RWPE2 (cell line): ENCODE data around the gene TRPC4.

Experiments
- ATAC-seq: fragments of 200-7000 bp; cut with Tn5 transposase; 3 replicates; pipeline ENCODE4 v1.9.1; 2021; ENCODE audit warnings: low read depth
- DNase-seq: peaks from one replicate; pipeline ENCODE4 v3.0.0-alpha.2; 2020; ENCODE audit warnings: low spot score
- H3K27ac ChIP-seq: fragments of 450-650 bp; 2 replicates; pipeline ENCODE4 v1.5.1; 2017; ENCODE audit warnings: mild to moderate bottlenecking; ENCODE audit not compliant: poor library complexity, severe bottlenecking
- H3K27me3 ChIP-seq: fragments of 250-450 bp; sonication (Bioruptor Pico); 2 replicates; pipeline ENCODE4 v1.5.1; 2021; ENCODE audit warnings: mild to moderate bottlenecking, moderate library complexity; ENCODE audit not compliant: insufficient read depth, poor library complexity, severe bottlenecking
- H3K36me3 ChIP-seq: fragments of 250-450 bp; sonication (Bioruptor Pico); 2 replicates; pipeline ENCODE4 v1.5.1; 2020; ENCODE audit warnings: low read depth, mild to moderate bottlenecking, moderate library complexity
- H3K4me1 ChIP-seq: fragments of 250-450 bp; sonication (Bioruptor Pico); 2 replicates; pipeline ENCODE4 v1.5.1; 2021; ENCODE audit warnings: mild to moderate bottlenecking, moderate library complexity; ENCODE audit not compliant: insufficient read depth, poor library complexity, severe bottlenecking
- H3K4me3 ChIP-seq: fragments of 250-450 bp; sonication (Bioruptor Pico); 2 replicates; pipeline ENCODE4 v1.5.1; 2021; ENCODE audit warnings: mild to moderate bottlenecking, moderate library complexity; ENCODE audit not compliant: severe bottlenecking
- H3K9me3 ChIP-seq: fragments of 250-450 bp; sonication (Bioruptor Pico); 2 replicates; pipeline ENCODE4 v1.5.1; 2021; ENCODE audit warnings: mild to moderate bottlenecking, moderate library complexity; ENCODE audit not compliant: severe bottlenecking
- CTCF ChIP-seq: fragments of 450-650 bp; IDR thresholded peaks from one replicate; pipeline ENCODE4 v1.5.1; 2017; ENCODE audit warnings: mild to moderate bottlenecking, moderate library complexity; ENCODE audit not compliant: poor library complexity, severe bottlenecking

Gene TRPC4

DNA sequence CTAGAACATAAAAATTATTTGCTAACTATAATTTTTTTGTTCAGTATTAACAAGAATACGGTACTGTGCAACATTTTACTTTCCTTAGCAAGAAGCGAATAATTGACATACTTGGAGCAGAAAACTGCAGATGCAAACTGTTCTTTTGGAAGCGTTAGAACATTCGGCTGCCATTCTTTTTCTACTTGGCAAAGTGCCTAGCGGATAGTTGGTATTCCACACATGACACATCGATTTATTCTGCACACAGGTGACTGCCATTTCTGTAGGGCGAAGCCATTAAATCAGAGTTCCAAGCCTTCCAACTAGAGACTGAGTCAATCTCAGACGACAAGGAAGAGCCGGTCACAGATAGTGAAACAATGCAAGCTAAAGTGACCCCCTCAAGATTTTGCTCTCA, 117.4 kb downstream of the TRPC4 start:
- ATAC-seq (no peak), DNase-seq (no peak)
- Histone ChIP-seq H3K27me3 (no peaks in the 10 kb centered on the region), H3K4me1 (peaks cover 3% of the 10 kb centered on the region), H3K4me3 (no peak overlapping the region), H3K36me3 (no peaks in the 10 kb centered on the region), H3K9me3 (no peaks in the 10 kb centered on the region), H3K27ac (no peak overlapping the region)
- TF ChIP-seq CTCF: no peak

DNA sequence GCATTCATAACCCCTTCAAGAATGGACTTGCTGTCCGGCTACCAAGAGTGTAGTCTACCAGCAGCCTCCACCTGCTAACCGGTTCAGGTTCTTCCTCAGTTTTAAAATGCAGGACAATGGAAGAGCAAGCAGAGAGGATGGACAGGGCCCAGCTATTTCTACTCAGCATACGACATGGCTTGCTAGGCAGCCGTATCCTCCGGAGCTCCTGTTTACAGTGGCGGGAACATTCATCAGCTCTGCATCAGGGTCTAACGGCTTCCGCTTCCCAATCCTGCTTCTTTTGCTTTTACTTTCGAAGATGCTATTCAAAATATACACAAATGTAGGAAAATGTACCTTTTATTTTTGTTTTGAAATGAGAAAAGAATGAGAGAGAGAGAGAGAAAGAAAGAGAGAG, 118.5 kb downstream of the TRPC4 start:
- Histone ChIP-seq H3K27ac (no peak overlapping the region), H3K36me3 (no peaks in the 10 kb centered on the region), H3K4me1 (peaks cover 7% of the 10 kb centered on the region), H3K4me3 (no peak overlapping the region), H3K27me3 (no peaks in the 10 kb centered on the region), H3K9me3 (no peaks in the 10 kb centered on the region)
- no peak for TF ChIP-seq CTCF
- DNase-seq: no peak
- ATAC-seq: no peak

- H3K4me1 ChIP-seq: peaks cover 7% of the 10 kb centered on the region
- no peak overlapping the region for H3K4me3 ChIP-seq
- H3K27ac ChIP-seq: no peak overlapping the region
- H3K27me3 ChIP-seq: no peaks in the 10 kb centered on the region
- DNase-seq (no peak), ATAC-seq (no peak)
- TF ChIP-seq CTCF: no peak
- H3K9me3 ChIP-seq: no peaks in the 10 kb centered on the region
- H3K36me3 ChIP-seq: no peaks in the 10 kb centered on the region
Measured at GRCh38 chr13:37748913-37749312, 120.7 kb downstream of the TRPC4 start.

DNA sequence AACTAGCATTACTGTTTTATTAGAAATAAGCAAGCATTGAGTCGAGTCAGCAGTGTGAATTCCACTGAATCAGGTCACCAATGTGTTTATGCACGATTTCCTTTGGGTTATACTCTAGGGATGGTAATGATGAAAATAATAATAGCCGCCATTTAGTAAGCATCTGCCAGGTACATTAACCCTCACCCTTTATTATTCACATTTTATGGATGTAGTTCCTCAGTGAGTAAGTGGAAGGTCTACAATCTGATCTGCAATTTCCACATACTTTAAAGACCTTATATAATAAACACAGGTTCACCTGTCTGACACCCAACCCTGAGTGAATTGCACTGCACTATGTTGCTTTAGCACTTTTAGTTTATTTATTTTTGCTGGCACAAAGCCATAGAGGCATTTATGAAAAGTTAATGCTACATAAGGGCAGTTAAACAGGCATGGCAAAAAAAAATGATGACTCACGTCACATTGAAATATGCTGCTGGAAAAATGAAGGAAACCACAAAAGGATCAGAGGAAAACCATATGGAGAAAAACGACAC, 122.4 kb downstream of the TRPC4 start:
- no peaks in the 10 kb centered on the region for H3K36me3 ChIP-seq
- H3K9me3 ChIP-seq: no peaks in the 10 kb centered on the region
- H3K27ac ChIP-seq: peak overlapping the region; percentile 28
- ATAC-seq: peak; percentile 93
- no peaks in the 10 kb centered on the region for H3K27me3 ChIP-seq
- H3K4me3 ChIP-seq: no peak overlapping the region
- H3K4me1 ChIP-seq: peaks cover 7% of the 10 kb centered on the region
- DNase-seq: no peak
- TF ChIP-seq CTCF: no peak

- ATAC-seq: no peak
- no peak for DNase-seq
- no peaks in the 10 kb centered on the region for H3K4me1 ChIP-seq
Measured at GRCh38 chr13:37741536-37741935, 128.0 kb downstream of the TRPC4 start.

More at GRCh38 chr13:37741536-37741935, 128.0 kb downstream of the TRPC4 start:
- H3K4me3 ChIP-seq: no peak overlapping the region
- H3K27me3 ChIP-seq: no peaks in the 10 kb centered on the region
- TF ChIP-seq CTCF: no peak
- no peaks in the 10 kb centered on the region for H3K36me3 ChIP-seq
- no peaks in the 10 kb centered on the region for H3K9me3 ChIP-seq
- H3K27ac ChIP-seq: no peak overlapping the region
